PC-9 (cell line): ENCODE measurements around the gene COX6A1. TPM values are rescaled to one million over a fixed set of nuclear protein-coding genes. Genes with fewer than 3 reads are reported as not detected.
"Not testable (repeated sequence)": the region's sequence is repeated elsewhere in the genome, so short reads cannot be mapped to it uniquely, and the experiment has no call there.

Experiments used
- BruUV-seq: library from RNA; stranded (reverse); fragments of 400-500 nt; replicated peaks from 2 replicates; lab custom pipeline; 2021; lab: Mats Ljungman, UMichigan
- CTCF ChIA-PET: fragments of 300-600 bp; sonication (Branson Sonifier 250); formaldehyde crosslinking; loops from one replicate; lab custom pipeline; 2022; ENCODE audit warnings: antibody characterized with exemption; lab: Charles Lee
- POLR2A ChIA-PET: fragments of 300-600 bp; sonication (Branson Sonifier 250); formaldehyde crosslinking; loops from one replicate; lab custom pipeline; 2022; ENCODE audit warnings: antibody characterized with exemption; ENCODE audit not compliant: unreplicated experiment; lab: Charles Lee
- DNase-seq, 2 experiments: peaks; one replicate each; pipeline versions ENCODE4 v3.0.0 to v3.0.0-alpha.2; 2015 to 2022; ENCODE audit warnings: mixed read lengths in 1 of 2
- H2AFZ ChIP-seq: fragments of 200-600 bp; sonication (generic); 2 replicates; pipeline ENCODE4 v1.8.1; 2017; ENCODE audit warnings: antibody characterized with exemption
- H3F3A ChIP-seq: fragments of 200-600 bp; sonication (generic); 2 replicates; pipeline ENCODE4 v1.8.1; 2017; ENCODE audit warnings: antibody characterized with exemption, mild to moderate bottlenecking, low read depth; ENCODE audit not compliant: insufficient read depth
- H3K27ac ChIP-seq: fragments of 200-600 bp; sonication (generic); 2 replicates; pipeline ENCODE4 v1.6.1; 2016; ENCODE audit warnings: mixed run types
- H3K27me3 ChIP-seq: fragments of 200-600 bp; sonication (generic); 2 replicates; pipeline ENCODE4 v1.6.1; 2016; ENCODE audit warnings: low read depth, mixed run types; ENCODE audit not compliant: insufficient read depth
- H3K36me3 ChIP-seq: fragments of 200-600 bp; sonication (generic); 2 replicates; pipeline ENCODE4 v1.6.1; 2016; ENCODE audit warnings: low read depth, mixed run types
- H3K4me1 ChIP-seq: fragments of 200-600 bp; sonication (generic); replicated peaks from 2 replicates; pipeline ENCODE4 v1.6.1; 2016; ENCODE audit warnings: mixed run types; ENCODE audit not compliant: insufficient read depth
- H3K4me2 ChIP-seq: fragments of 200-600 bp; sonication (generic); 2 replicates; pipeline ENCODE4 v1.6.1; 2017; ENCODE audit warnings: mixed run types
- H3K4me3 ChIP-seq: fragments of 200-600 bp; sonication (generic); 2 replicates; pipeline ENCODE4 v1.6.1; 2016; ENCODE audit warnings: mixed run types
- H3K79me2 ChIP-seq: fragments of 200-600 bp; sonication (generic); 2 replicates; pipeline ENCODE4 v1.6.1; 2017; ENCODE audit warnings: low read depth, mixed run types
- H3K9me2 ChIP-seq: fragments of 200-600 bp; sonication (generic); 2 replicates; pipeline ENCODE4 v1.8.1; 2017; ENCODE audit warnings: mild to moderate bottlenecking; ENCODE audit not compliant: insufficient read depth
- H3K9me3 ChIP-seq: fragments of 200-600 bp; sonication (generic); 2 replicates; pipeline ENCODE4 v1.8.1; 2016; ENCODE audit warnings: low read depth; ENCODE audit not compliant: insufficient read depth
- H4K20me1 ChIP-seq: fragments of 200-600 bp; sonication (generic); 2 replicates; pipeline ENCODE4 v1.8.1; 2017; ENCODE audit not compliant: insufficient read depth
- EZH2 ChIP-seq: fragments of 200-600 bp; sonication (generic); IDR thresholded peaks from 2 replicates; pipeline ENCODE4 v1.8.0; 2017; ENCODE audit warnings: antibody characterized with exemption, low read depth
- intact Hi-C: fragments of 100-400 bp; cut with micrococcal nuclease; formaldehyde crosslinking; loops from one replicate; pipeline ENCODE4 v1.10.0; 2022; ENCODE audit not compliant: unreplicated experiment
- total RNA-seq: library from RNA; stranded (reverse); gene quantifications from 2 replicates; pipeline ENCODE4 v1.2.3, GENCODE V29; 2021
- TF ChIP-seq, protein P1 (sequence below): fragments of 200-600 bp; sonication (generic); conservative IDR thresholded peaks from 2 replicates; pipeline ENCODE4 v1.6.1; 2017; ENCODE audit warnings: mixed run types, antibody characterized with exemption, mild to moderate bottlenecking, moderate library complexity

COX6A1 gene
- total RNA-seq, 1 experiment from 2014 or later = 433 TPM

DNA sequence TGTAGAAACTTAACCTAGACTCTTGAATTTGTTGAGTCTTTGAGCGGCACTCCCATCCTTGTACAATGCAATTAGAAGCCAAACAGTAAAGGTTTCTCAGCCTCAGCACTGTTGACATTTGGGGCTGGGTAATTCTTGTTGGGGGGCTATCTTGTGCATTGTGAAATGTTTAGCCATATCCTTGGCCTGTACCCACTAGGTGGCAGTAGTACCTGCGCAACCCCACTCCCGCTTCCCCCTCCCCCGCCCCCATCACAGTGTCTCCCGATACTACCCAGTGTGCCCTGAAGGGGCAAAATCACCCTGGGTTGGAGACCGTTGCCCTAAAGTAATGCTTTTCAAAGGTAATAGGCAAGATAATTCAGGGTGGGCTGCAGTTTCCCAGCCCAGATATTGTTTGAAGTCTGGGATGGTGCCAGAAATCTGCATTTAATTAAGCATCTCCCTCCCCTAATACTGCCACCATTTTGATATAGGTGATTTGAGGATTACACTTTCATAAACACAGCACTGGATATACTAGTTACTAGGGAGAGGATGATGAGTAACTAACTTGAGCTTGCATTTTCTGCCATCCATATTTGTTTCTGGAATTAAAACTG lies 1.8 kb downstream of the COX6A1 start:
- DNase-seq = peak; percentile 36 to 47
- no peaks in the 10 kb centered on the region for H3K9me3 ChIP-seq
- peaks cover 62% of the 10 kb centered on the region for H3K79me2 ChIP-seq
- H3K4me2 ChIP-seq = peak overlapping the region; percentile 81
- no peaks in the 10 kb centered on the region for H3K27me3 ChIP-seq
- ChIA-PET CTCF (no interaction called here), POLR2A (no interaction called here)
- H4K20me1 ChIP-seq = peaks cover 7% of the 10 kb centered on the region
- peaks cover 51% of the 10 kb centered on the region; the same call in 1 of the 2 replicates for H3F3A ChIP-seq
- no peak overlapping the region for H3K4me3 ChIP-seq
- peaks cover 15% of the 10 kb centered on the region for H3K4me1 ChIP-seq
- no peaks in the 10 kb centered on the region for H3K9me2 ChIP-seq
- peaks cover 24% of the 10 kb centered on the region for H3K36me3 ChIP-seq
- no peak overlapping the region for H3K27ac ChIP-seq
- BruUV-seq = no TSS peak
- intact Hi-C loops = loop anchor here (2.0 to 5.0 kb wide), 2 partner anchors 83 to 143 kb away; partner anchors contain the start of gene POP5
- TF ChIP-seq, protein P1, sequence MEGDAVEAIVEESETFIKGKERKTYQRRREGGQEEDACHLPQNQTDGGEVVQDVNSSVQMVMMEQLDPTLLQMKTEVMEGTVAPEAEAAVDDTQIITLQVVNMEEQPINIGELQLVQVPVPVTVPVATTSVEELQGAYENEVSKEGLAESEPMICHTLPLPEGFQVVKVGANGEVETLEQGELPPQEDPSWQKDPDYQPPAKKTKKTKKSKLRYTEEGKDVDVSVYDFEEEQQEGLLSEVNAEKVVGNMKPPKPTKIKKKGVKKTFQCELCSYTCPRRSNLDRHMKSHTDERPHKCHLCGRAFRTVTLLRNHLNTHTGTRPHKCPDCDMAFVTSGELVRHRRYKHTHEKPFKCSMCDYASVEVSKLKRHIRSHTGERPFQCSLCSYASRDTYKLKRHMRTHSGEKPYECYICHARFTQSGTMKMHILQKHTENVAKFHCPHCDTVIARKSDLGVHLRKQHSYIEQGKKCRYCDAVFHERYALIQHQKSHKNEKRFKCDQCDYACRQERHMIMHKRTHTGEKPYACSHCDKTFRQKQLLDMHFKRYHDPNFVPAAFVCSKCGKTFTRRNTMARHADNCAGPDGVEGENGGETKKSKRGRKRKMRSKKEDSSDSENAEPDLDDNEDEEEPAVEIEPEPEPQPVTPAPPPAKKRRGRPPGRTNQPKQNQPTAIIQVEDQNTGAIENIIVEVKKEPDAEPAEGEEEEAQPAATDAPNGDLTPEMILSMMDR = peak; percentile 72
- TF ChIP-seq EZH2 = no peak
- no peak overlapping the region for H2AFZ ChIP-seq

DNA sequence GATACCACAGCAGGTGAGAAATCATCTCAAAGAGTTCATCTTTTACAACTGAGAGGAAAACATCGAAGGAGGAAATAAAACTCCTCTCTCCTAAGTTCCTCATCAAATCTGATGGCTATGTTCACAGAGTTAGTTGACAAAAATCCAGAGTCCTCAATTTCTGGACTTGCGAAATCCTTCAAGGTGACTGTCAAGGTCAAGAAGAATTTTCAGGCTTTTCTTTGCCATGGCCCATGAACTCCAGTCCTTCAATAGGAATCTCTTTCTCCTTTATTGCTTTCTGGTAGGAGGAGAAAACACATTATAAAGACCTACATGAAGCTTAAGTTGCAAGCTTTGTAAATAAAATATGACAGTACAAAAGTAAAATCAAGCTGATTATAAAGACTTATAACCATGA lies 6.8 kb downstream of the COX6A1 start:
- TF ChIP-seq, protein P1 = no peak
- no peak for TF ChIP-seq EZH2
- Histone ChIP-seq H3K79me2 (peaks cover 91% of the 10 kb centered on the region), H3K4me1 (peaks cover 17% of the 10 kb centered on the region), H3K4me3 (no peak overlapping the region; the same call in 1 of the 2 replicates), H3K4me2 (peak overlapping the region; percentile 84), H3K36me3 (peaks cover 28% of the 10 kb centered on the region), H3F3A (peaks cover 47% of the 10 kb centered on the region; the same call in 1 of the 2 replicates), H3K9me3 (no peaks in the 10 kb centered on the region), H2AFZ (no peak overlapping the region), H3K27ac (no peak overlapping the region), H3K9me2 (no peaks in the 10 kb centered on the region), H4K20me1 (peaks cover 7% of the 10 kb centered on the region), H3K27me3 (no peaks in the 10 kb centered on the region)
- ChIA-PET POLR2A (no interaction called here), CTCF (interaction anchor here (0.6 kb wide), 1 partner anchor 183 kb away, joined by 3 read pairs; no protein-coding TSS in a partner anchor)
- no TSS peak for BruUV-seq
- intact Hi-C loops = no loop called here
- DNase-seq = no peak

DNA sequence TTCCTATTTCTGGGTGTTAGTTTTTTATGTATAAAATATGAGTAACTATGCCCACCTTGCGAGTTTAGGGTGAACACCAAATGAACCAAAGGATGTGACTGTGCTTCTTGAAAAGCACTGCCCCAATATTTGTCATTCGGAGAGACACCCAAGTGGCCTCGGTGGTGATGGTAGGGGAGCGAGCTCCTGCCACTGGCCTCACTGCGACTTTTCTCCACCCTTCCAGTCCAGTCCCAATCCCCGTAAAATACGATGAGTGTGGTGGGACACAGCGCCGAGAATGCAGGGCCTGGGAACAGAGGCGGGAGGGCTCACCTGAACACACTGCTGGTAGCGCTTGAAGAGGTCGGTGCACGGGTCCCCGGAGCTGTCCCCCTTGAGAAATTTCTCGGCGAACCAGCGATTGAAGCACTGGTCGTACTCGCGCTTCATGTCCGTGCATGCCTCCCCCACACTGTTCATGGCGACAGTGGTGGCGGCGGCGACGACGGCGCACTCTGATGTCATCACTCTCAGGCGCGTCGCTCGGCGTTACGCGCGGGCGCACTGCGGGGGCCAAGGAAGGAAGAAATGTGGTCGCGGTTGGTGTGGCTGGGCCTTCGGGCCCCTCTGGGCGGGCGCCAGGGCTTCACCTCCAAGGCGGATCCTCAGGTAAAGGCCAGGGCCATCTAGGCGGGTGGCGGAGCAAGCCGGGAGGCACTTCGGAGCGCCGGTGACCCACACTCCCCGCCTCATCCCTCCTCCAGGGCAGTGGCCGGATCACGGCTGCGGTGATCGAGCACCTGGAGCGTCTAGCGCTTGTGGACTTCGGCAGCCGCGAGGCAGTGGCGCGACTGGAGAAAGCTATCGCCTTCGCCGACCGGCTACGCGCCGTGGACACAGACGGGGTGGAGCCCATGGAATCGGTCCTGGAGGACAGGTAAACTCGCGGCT lies 8.3 kb downstream of the COX6A1 start, which contains the start of the genes GATC and TRIAP1:
GATC (plus strand) TSS at position 534 of the 933 bp plus-strand sequence; CDS start at position 571, 37 bp downstream.
TRIAP1 (minus strand) TSS at position 474 of the 933 bp plus-strand sequence; CDS start at position 462, 12 bp downstream.
- TF ChIP-seq, protein P1 = no peak
- TF ChIP-seq EZH2 = no peak
- no peaks in the 10 kb centered on the region for H3K9me2 ChIP-seq
- no peaks in the 10 kb centered on the region for H3K27me3 ChIP-seq
- intact Hi-C loops = loop anchor here (2.0 kb wide), 1 partner anchor 217 kb away; no protein-coding TSS in a partner anchor
- POLR2A ChIA-PET = no interaction called here
- H3K36me3 ChIP-seq = peaks cover 23% of the 10 kb centered on the region
- H3K27ac ChIP-seq = peak within 1 kb of the TSS; percentile 45
- DNase-seq = peak; percentile 65 to 78
- CTCF ChIA-PET = interaction anchor here (0.5 to 0.6 kb wide), 2 partner anchors 106 to 245 kb away, joined by 3 to 6 read pairs; partner anchors contain the start of gene RPLP0
- no peaks in the 10 kb centered on the region for H4K20me1 ChIP-seq
- peaks cover 37% of the 10 kb centered on the region; the same call in 1 of the 2 replicates for H3F3A ChIP-seq
- H3K9me3 ChIP-seq = no peaks in the 10 kb centered on the region
- peaks cover 17% of the 10 kb centered on the region for H3K4me1 ChIP-seq
- H3K4me2 ChIP-seq = peak within 1 kb of the TSS; percentile 84
- BruUV-seq = TSS peak; percentile 59
- peak within 1 kb of the TSS; percentile 73 for H3K4me3 ChIP-seq
- peak within 1 kb of the TSS; percentile 96 for H2AFZ ChIP-seq
- H3K79me2 ChIP-seq = peaks cover 81% of the 10 kb centered on the region

DNA sequence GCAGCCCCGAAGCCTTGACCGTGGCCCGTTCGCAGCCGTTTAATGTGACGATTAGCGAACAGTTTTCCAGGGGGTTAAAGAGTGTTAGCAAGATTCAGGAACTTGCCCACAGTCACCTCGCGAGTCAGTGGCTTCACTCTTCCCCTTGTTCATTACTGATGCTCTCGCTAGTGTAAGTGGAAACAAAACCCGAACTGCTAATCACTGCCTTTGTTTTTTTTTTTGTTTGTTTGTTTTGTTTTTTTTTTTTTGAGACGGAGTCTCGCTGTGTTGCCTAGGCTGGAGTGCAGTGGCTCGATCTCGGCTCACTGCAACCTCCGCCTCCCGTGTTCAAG lies 8.9 kb downstream of the COX6A1 start:
- DNase-seq, H3K27me3 ChIP-seq, BruUV-seq, H4K20me1 ChIP-seq, CTCF ChIA-PET, H3K9me2 ChIP-seq, H3K9me3 ChIP-seq: not testable (repeated sequence)
- Histone ChIP-seq H3F3A (peaks cover 37% of the 10 kb centered on the region; the same call in 1 of the 2 replicates), H3K4me2 (peak overlapping the region; percentile 84), H2AFZ (peak overlapping the region; percentile 96), H3K27ac (peak overlapping the region; percentile 45; the same call in 1 of the 2 replicates), H3K4me1 (peaks cover 17% of the 10 kb centered on the region), H3K36me3 (peaks cover 23% of the 10 kb centered on the region), H3K79me2 (peaks cover 77% of the 10 kb centered on the region), H3K4me3 (peak overlapping the region; percentile 73)
- intact Hi-C loops = loop anchor here (2.0 kb wide), 1 partner anchor 218 kb away; no protein-coding TSS in a partner anchor
- POLR2A ChIA-PET = interaction anchor here (0.7 kb wide), 1 partner anchor 208 kb away, joined by 5 read pairs; no protein-coding TSS in a partner anchor
